Measurements from ENCODE around the gene TMEM179.
A peak's percentile ranks its signal among the peaks of the same experiment; 100 is the strongest.

The TMEM179 gene

GRCh38 chr14:104567141-104567956 lies 37.2 kb downstream of the TMEM179 start:
- DNase-seq = no peak

GRCh38 chr14:104564744-104565679 lies 39.6 kb downstream of the TMEM179 start:
- DNase-seq = no peak

- DNase-seq = peak; percentile 67
These were observed 40.6 kb downstream of the TMEM179 start for GRCh38 chr14:104563742-104564615.

GRCh38 chr14:104563191-104563741 lies 41.3 kb downstream of the TMEM179 start:
- no peak for DNase-seq

- DNase-seq = no peak
These were observed 42.0 kb downstream of the TMEM179 start for GRCh38 chr14:104562606-104563005.

GRCh38 chr14:104561632-104562495 lies 42.7 kb downstream of the TMEM179 start:
- DNase-seq = no peak

- DNase-seq = no peak
These were observed 43.4 kb downstream of the TMEM179 start for GRCh38 chr14:104561124-104561557.

GRCh38 chr14:104560586-104560945 lies 44.0 kb downstream of the TMEM179 start:
- DNase-seq = no peak

GRCh38 chr14:104559804-104560585 lies 44.6 kb downstream of the TMEM179 start:
- no peak for DNase-seq

- DNase-seq = no peak
These were observed 45.4 kb downstream of the TMEM179 start for GRCh38 chr14:104559028-104559803.

- DNase-seq = no peak
These were observed 46.1 kb downstream of the TMEM179 start for GRCh38 chr14:104558231-104559027.

GRCh38 chr14:104557766-104558165 lies 46.8 kb downstream of the TMEM179 start:
- no peak for DNase-seq

- no peak for DNase-seq
These were observed 47.5 kb downstream of the TMEM179 start for GRCh38 chr14:104557086-104557485.

GRCh38 chr14:104556256-104557021 lies 48.1 kb downstream of the TMEM179 start:
- no peak for DNase-seq

- no peak for DNase-seq
These were observed 48.9 kb downstream of the TMEM179 start for GRCh38 chr14:104555430-104556255.

GRCh38 chr14:104554608-104555429 lies 49.8 kb downstream of the TMEM179 start:
- DNase-seq = no peak
